ENCODE measurements around the gene CHCHD10. TPM values are rescaled to one million over a fixed set of nuclear protein-coding genes. Genes with fewer than 3 reads are reported as not detected.

CHCHD10 gene
- total RNA-seq, 4 donors from 2014 or later = 22.9 to 97.7 (median 44.6) TPM

DNA sequence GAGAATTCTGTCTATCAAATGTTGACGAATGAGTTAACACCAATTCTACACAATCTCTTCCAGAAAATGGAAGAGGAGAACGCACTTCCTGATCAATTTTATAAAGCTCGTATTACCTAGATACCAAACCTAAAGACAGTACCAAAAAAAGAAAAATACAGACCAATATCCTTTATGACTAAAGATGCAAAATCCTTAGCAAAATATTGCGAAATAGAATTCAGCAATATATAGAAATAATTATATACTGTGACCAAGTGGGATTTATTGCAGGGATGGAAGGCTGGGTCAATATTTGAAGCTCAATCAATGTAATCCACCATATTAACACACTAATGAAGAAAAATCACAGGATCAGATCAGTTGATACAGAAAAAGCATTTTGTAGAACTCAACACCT, 44.6 kb upstream of the CHCHD10 start:
- TF ChIP-seq POLR2AphosphoS5 (IDR thresholded peaks at IDR 0.05) (no peak), POLR2A (IDR thresholded peaks at IDR 0.05; ENCODE audit: low read depth) (no peak), EP300 (IDR thresholded peaks at IDR 0.05) (no peak)
- TF ChIP-seq, protein P1, sequence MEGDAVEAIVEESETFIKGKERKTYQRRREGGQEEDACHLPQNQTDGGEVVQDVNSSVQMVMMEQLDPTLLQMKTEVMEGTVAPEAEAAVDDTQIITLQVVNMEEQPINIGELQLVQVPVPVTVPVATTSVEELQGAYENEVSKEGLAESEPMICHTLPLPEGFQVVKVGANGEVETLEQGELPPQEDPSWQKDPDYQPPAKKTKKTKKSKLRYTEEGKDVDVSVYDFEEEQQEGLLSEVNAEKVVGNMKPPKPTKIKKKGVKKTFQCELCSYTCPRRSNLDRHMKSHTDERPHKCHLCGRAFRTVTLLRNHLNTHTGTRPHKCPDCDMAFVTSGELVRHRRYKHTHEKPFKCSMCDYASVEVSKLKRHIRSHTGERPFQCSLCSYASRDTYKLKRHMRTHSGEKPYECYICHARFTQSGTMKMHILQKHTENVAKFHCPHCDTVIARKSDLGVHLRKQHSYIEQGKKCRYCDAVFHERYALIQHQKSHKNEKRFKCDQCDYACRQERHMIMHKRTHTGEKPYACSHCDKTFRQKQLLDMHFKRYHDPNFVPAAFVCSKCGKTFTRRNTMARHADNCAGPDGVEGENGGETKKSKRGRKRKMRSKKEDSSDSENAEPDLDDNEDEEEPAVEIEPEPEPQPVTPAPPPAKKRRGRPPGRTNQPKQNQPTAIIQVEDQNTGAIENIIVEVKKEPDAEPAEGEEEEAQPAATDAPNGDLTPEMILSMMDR (IDR thresholded peaks at IDR 0.05) = no peak
- no peak overlapping the region for H3K27ac ChIP-seq (replicated peaks in 1 of 4)
- intact Hi-C loops (cut with DNase I) = no loop called here
- no peak overlapping the region for H3K4me3 ChIP-seq
- DNase-seq (ENCODE audit: extremely low spot score) = no peak
- peaks cover 0 to 4% (median 0%) of the 10 kb centered on the region in 4 donors for H3K4me1 ChIP-seq
- 91% methylated on average over 4 of the region's 4 CpGs for WGBS
- H3K36me3 ChIP-seq = peaks cover 17 to 83% (median 59%) of the 10 kb centered on the region in 4 donors
- no peaks in the 10 kb centered on the region for H3K27me3 ChIP-seq
- no peaks in the 10 kb centered on the region for H3K9me3 ChIP-seq

DNA sequence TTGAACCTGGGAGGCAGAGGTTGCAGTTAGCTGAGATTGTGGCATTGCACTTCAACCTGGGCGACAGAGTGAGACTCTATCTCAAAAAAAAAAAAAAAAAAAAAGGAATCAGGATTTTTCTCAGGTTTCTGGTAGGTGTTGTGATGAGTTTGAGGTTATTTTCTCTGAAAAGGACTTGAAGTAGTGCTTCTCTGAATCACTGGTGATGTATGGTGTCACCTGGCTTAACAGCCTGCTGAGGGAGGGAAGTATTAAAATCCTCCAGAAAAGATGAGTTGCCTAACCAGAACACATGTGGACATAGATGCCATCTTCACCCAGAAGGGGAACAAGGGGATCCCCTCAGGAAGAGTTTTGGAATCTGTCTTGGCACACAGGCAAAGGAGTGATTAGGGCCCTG, 39.1 kb upstream of the CHCHD10 start:
- TF ChIP-seq POLR2A (IDR thresholded peaks at IDR 0.05; ENCODE audit: low read depth) (no peak), POLR2AphosphoS5 (IDR thresholded peaks at IDR 0.05) (no peak), EP300 (IDR thresholded peaks at IDR 0.05) (no peak)
- TF ChIP-seq, protein P1 (IDR thresholded peaks at IDR 0.05) = no peak
- H3K36me3 ChIP-seq = peaks cover 44 to 94% (median 87%) of the 10 kb centered on the region in 4 donors
- H3K4me1 ChIP-seq = no peaks in the 10 kb centered on the region
- no peak for DNase-seq (ENCODE audit: extremely low spot score)
- 100% methylated on average over 1 of the region's 1 CpG for WGBS
- intact Hi-C loops (cut with DNase I) = no loop called here
- no peaks in the 10 kb centered on the region for H3K9me3 ChIP-seq
- no peak overlapping the region for H3K27ac ChIP-seq (replicated peaks in 1 of 4)
- H3K4me3 ChIP-seq = no peak overlapping the region
- H3K27me3 ChIP-seq = no peaks in the 10 kb centered on the region

DNA sequence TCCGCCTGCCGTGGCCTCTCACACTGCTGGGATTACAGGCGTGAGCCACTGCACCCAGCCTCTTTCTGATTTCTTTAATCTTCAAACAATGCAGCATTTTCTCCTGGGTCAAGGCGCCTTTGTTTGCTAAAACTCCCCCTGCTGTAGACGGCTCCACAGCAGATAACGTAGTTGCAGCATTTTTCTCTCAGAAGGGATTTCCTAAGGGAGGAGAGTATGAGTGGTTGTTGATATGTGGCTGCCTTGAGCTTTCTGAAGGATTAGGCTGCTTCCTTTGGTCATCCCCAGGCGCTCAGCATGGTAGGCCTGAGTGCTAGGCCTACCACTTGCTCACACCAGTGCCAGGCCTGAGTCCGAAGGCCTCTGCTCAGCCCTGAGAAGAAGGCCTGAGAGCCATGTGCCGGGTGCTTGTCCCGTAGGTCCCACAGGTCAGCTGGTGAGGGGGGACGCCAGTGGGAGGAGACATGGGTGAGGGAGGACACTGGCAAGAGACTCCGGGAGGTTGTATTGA, 37.1 kb upstream of the CHCHD10 start:
- 84% methylated on average over 11 of the region's 12 CpGs for WGBS
- TF ChIP-seq POLR2A (IDR thresholded peaks at IDR 0.05; ENCODE audit: low read depth) (no peak), EP300 (IDR thresholded peaks at IDR 0.05) (no peak), POLR2AphosphoS5 (IDR thresholded peaks at IDR 0.05) (no peak)
- TF ChIP-seq, protein P1 (IDR thresholded peaks at IDR 0.05) = no peak

DNA sequence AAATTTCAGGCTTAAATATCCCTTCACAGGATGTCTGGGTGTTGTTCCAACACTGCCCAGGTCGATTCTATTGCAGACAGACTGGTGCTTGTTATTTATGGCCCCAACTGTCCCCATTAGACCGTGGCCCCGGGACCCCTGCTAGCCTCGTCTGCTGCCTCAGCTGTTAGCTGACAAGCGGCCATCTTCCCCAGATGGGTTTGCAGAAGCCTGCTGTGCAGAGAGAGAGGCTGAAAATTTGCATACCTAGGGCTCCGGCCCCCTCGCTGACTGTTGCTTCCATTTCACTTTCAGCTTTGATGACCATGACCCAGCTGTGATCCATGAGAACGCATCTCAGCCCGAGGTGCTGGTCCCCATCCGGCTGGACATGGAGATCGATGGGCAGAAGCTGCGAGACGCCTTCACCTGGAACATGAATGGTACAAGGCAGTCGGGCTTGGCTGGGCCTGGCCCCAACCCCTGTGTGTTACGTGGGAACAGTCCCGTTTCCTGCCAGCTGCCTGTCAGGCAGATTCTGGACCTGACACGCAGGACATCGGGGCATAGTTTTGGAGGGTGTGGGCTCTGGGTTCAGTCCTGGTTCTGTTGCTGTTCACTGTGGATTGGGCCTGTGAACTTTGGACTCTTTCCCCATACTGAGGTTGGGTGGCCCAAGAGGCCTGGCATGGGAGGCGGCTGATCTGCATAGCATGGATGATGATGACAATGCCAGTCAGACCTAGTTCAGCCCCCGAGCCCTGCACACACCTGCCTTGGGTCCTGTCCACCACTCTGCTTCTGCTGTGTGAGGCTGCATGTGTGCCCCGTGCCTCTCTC, 35.4 kb upstream of the CHCHD10 start:
- no peak overlapping the region for H3K4me3 ChIP-seq
- intact Hi-C loops (cut with DNase I) = no loop called here

More for the DNA sequence above, 37.1 kb upstream of the CHCHD10 start:
- Histone ChIP-seq H3K4me3 (no peak overlapping the region), H3K27ac (replicated peaks in 1 of 4) (no peak overlapping the region), H3K27me3 (no peaks in the 10 kb centered on the region), H3K9me3 (no peaks in the 10 kb centered on the region), H3K36me3 (peaks cover 56 to 95% (median 90%) of the 10 kb centered on the region in 4 donors), H3K4me1 (no peaks in the 10 kb centered on the region)
- no peak for DNase-seq (ENCODE audit: extremely low spot score)
- intact Hi-C loops (cut with DNase I) = no loop called here

More for the DNA sequence above, 35.4 kb upstream of the CHCHD10 start:
- Histone ChIP-seq H3K4me1 (no peaks in the 10 kb centered on the region), H3K27me3 (no peaks in the 10 kb centered on the region), H3K27ac (replicated peaks in 1 of 4) (no peak overlapping the region), H3K9me3 (no peaks in the 10 kb centered on the region), H3K36me3 (peaks cover 58 to 96% (median 94%) of the 10 kb centered on the region in 4 donors)
- DNase-seq (ENCODE audit: extremely low spot score) = no peak
- TF ChIP-seq, protein P1 (IDR thresholded peaks at IDR 0.05) = no peak
- no peak for TF ChIP-seq EP300 (IDR thresholded peaks at IDR 0.05)
- no peak for TF ChIP-seq POLR2A (IDR thresholded peaks at IDR 0.05; ENCODE audit: low read depth)
- TF ChIP-seq POLR2AphosphoS5 (IDR thresholded peaks at IDR 0.05) = no peak
- WGBS = 91% methylated on average over 15 of the region's 21 CpGs
